ENCODE measurements around the gene STIM1. TPM values are rescaled to one million over a fixed set of nuclear protein-coding genes. Genes with fewer than 3 reads are reported as not detected.

The STIM1 gene
- total RNA-seq, 1 donor from 2014 or later = 46.9 TPM

- peaks cover 3% of the 10 kb centered on the region for H3K4me1 Mint-ChIP-seq (ENCODE audit: unreplicated experiment)
Observed at GRCh38 chr11:3888876-3889275, 33.4 kb downstream of the STIM1 start.

GRCh38 chr11:3890014-3890413 is 34.5 kb downstream of the STIM1 start:
- H3K4me3 Mint-ChIP-seq (ENCODE audit: unreplicated experiment) = no peak overlapping the region
- no peak for TF ChIP-seq CTCF (IDR thresholded peaks at IDR 0.05)
- DNase-seq (ENCODE audit: extremely low spot score, unreplicated experiment) = no peak

More at GRCh38 chr11:3888876-3889275, 33.4 kb downstream of the STIM1 start:
- DNase-seq (ENCODE audit: extremely low spot score, unreplicated experiment) = no peak
- Mint-ChIP-seq H3K9me3 (ENCODE audit: unreplicated experiment) (no peaks in the 10 kb centered on the region), H3K27ac (ENCODE audit: unreplicated experiment) (no peak overlapping the region), H3K4me3 (ENCODE audit: unreplicated experiment) (no peak overlapping the region), H3K27me3 (ENCODE audit: unreplicated experiment) (no peaks in the 10 kb centered on the region), H3K36me3 (ENCODE audit: unreplicated experiment) (peaks cover 2% of the 10 kb centered on the region)
- TF ChIP-seq CTCF (IDR thresholded peaks at IDR 0.05) = no peak

GRCh38 chr11:3890806-3891205 is 35.3 kb downstream of the STIM1 start:
- H3K27ac Mint-ChIP-seq (ENCODE audit: unreplicated experiment) = no peak overlapping the region
- no peak for DNase-seq (ENCODE audit: extremely low spot score, unreplicated experiment)
- H3K4me3 Mint-ChIP-seq (ENCODE audit: unreplicated experiment) = no peak overlapping the region
- H3K36me3 Mint-ChIP-seq (ENCODE audit: unreplicated experiment) = peaks cover 2% of the 10 kb centered on the region
- no peaks in the 10 kb centered on the region for H3K9me3 Mint-ChIP-seq (ENCODE audit: unreplicated experiment)
- H3K27me3 Mint-ChIP-seq (ENCODE audit: unreplicated experiment) = no peaks in the 10 kb centered on the region
- TF ChIP-seq CTCF (IDR thresholded peaks at IDR 0.05) = no peak
- peaks cover 16% of the 10 kb centered on the region for H3K4me1 Mint-ChIP-seq (ENCODE audit: unreplicated experiment)

More at GRCh38 chr11:3890014-3890413, 34.5 kb downstream of the STIM1 start:
- H3K9me3 Mint-ChIP-seq (ENCODE audit: unreplicated experiment) = no peaks in the 10 kb centered on the region
- no peaks in the 10 kb centered on the region for H3K27me3 Mint-ChIP-seq (ENCODE audit: unreplicated experiment)
- no peak overlapping the region for H3K27ac Mint-ChIP-seq (ENCODE audit: unreplicated experiment)
- peaks cover 12% of the 10 kb centered on the region for H3K4me1 Mint-ChIP-seq (ENCODE audit: unreplicated experiment)
- H3K36me3 Mint-ChIP-seq (ENCODE audit: unreplicated experiment) = peaks cover 2% of the 10 kb centered on the region

- no peak for DNase-seq (ENCODE audit: extremely low spot score, unreplicated experiment)
- no peak overlapping the region for H3K27ac Mint-ChIP-seq (ENCODE audit: unreplicated experiment)
- H3K27me3 Mint-ChIP-seq (ENCODE audit: unreplicated experiment) = no peaks in the 10 kb centered on the region
- H3K4me3 Mint-ChIP-seq (ENCODE audit: unreplicated experiment) = no peak overlapping the region
- H3K9me3 Mint-ChIP-seq (ENCODE audit: unreplicated experiment) = no peaks in the 10 kb centered on the region
- H3K36me3 Mint-ChIP-seq (ENCODE audit: unreplicated experiment) = peaks cover 2% of the 10 kb centered on the region
- no peak for TF ChIP-seq CTCF (IDR thresholded peaks at IDR 0.05)
- peaks cover 16% of the 10 kb centered on the region for H3K4me1 Mint-ChIP-seq (ENCODE audit: unreplicated experiment)
Observed at GRCh38 chr11:3891751-3892150, 36.3 kb downstream of the STIM1 start.

- Mint-ChIP-seq H3K4me1 (ENCODE audit: unreplicated experiment) (peaks cover 16% of the 10 kb centered on the region), H3K27me3 (ENCODE audit: unreplicated experiment) (no peaks in the 10 kb centered on the region), H3K27ac (ENCODE audit: unreplicated experiment) (no peak overlapping the region), H3K4me3 (ENCODE audit: unreplicated experiment) (no peak overlapping the region), H3K9me3 (ENCODE audit: unreplicated experiment) (no peaks in the 10 kb centered on the region), H3K36me3 (ENCODE audit: unreplicated experiment) (peaks cover 2% of the 10 kb centered on the region)
- TF ChIP-seq CTCF (IDR thresholded peaks at IDR 0.05) = no peak
- DNase-seq (ENCODE audit: extremely low spot score, unreplicated experiment) = no peak
Observed at GRCh38 chr11:3892156-3892555, 36.7 kb downstream of the STIM1 start.
